B cell (primary cell): ENCODE results near the gene ZNF883. TPM values are rescaled to one million over a fixed set of nuclear protein-coding genes. Genes with fewer than 3 reads are reported as not detected.

Source experiments
- ATAC-seq: fragments of 200-7000 bp; cut with Tn5 transposase; one replicate; pipeline ENCODE4 v1.10.0; 2021; ENCODE audit warnings: low read depth, mild to moderate bottlenecking, moderate number of reproducible peaks, moderate library complexity
- CTCF ChIA-PET: fragments of 350-600 bp; sonication (Branson Sonifier 250); formaldehyde crosslinking; loops from one replicate; lab custom pipeline; 2021; ENCODE audit warnings: antibody characterized with exemption, inconsistent platforms; lab: Charles Lee
- POLR2A ChIA-PET: fragments of 350-600 bp; sonication (Branson Sonifier 250); formaldehyde crosslinking; loops from one replicate; lab custom pipeline; 2021; ENCODE audit warnings: antibody characterized with exemption; lab: Charles Lee
- DNase-seq: peaks from one replicate; pipeline ENCODE4 v3.0.0; 2013
- H2AFZ ChIP-seq: 2 replicates; pipeline ENCODE4 v1.6.1; 2012; ENCODE audit warnings: mild to moderate bottlenecking, low read depth, low read length; ENCODE audit not compliant: insufficient read depth, poor library complexity, severe bottlenecking
- H3K27ac ChIP-seq, 2 donors: 1 replicate in 1 of 2; 2 replicates in 1 of 2; pipeline ENCODE4 v1.5.1; 2012 to 2013; ENCODE audit warnings: low read length in 2 of 2, mild to moderate bottlenecking in 2 of 2, moderate library complexity in 1 of 2
- H3K27me3 ChIP-seq, 4 experiments: fragments of 200-600 bp in 1 of 4; sonication (generic) in 1 of 4; replicated peaks in 1 of 4; 1 replicate in 2 of 4; 2 replicates in 2 of 4; pipeline versions ENCODE4 v1.6.1 to v1.7.0; 2013 to 2016; ENCODE audit warnings: low read length in 3 of 4, mild to moderate bottlenecking in 2 of 4, mixed read lengths in 1 of 4, moderate library complexity in 1 of 4; ENCODE audit not compliant: insufficient read depth in 4 of 4, control insufficient read depth in 3 of 4; ENCODE audit errors: control extremely low read depth in 1 of 4
- H3K36me3 ChIP-seq, 2 experiments: replicated peaks in 1 of 2; 1 replicate in 1 of 2; 2 replicates in 1 of 2; pipeline versions ENCODE4 v1.6.1 to v1.7.1; 2013; ENCODE audit warnings: low read length in 1 of 2; ENCODE audit not compliant: insufficient read depth in 2 of 2, control insufficient read depth in 1 of 2; ENCODE audit errors: control extremely low read depth in 1 of 2, extremely low read depth in 1 of 2
- H3K4me1 ChIP-seq, 2 donors: fragments of 200-600 bp in 1 of 2; sonication (generic) in 1 of 2; 1 replicate in 1 of 2; 2 replicates in 1 of 2; pipeline versions ENCODE4 v1.5.1 to v1.6.1; 2013 to 2017; ENCODE audit warnings: low read length in 2 of 2; ENCODE audit not compliant: control insufficient read depth in 2 of 2, insufficient read depth in 2 of 2
- H3K4me2 ChIP-seq: replicated peaks from 2 replicates; pipeline ENCODE3; 2012; ENCODE audit warnings: mild to moderate bottlenecking, low read depth, low read length; ENCODE audit not compliant: poor library complexity, severe bottlenecking
- H3K4me3 ChIP-seq, 5 experiments: fragments of 200-600 bp in 1 of 5; sonication (generic) in 1 of 5; 1 replicate in 3 of 5; 2 replicates in 2 of 5; pipeline versions ENCODE4 v1.5.1 to v1.7.0; 2011 to 2016; ENCODE audit warnings: low read length in 4 of 5, mild to moderate bottlenecking in 4 of 5, low read depth in 2 of 5, control low read depth in 1 of 5, moderate library complexity in 1 of 5; ENCODE audit not compliant: insufficient read depth in 1 of 5; ENCODE audit errors: control extremely low read depth in 1 of 5, extremely low read depth in 1 of 5
- H3K79me2 ChIP-seq: fragments of 200-600 bp; sonication (generic); one replicate; pipeline ENCODE4 v1.6.0; 2016; ENCODE audit warnings: low read length; ENCODE audit not compliant: control insufficient read depth, insufficient read depth
- H3K9ac ChIP-seq: fragments of 200-600 bp; sonication (generic); 2 replicates; pipeline ENCODE4 v1.6.1; 2017; ENCODE audit warnings: mild to moderate bottlenecking, low read length, moderate library complexity
- H3K9me3 ChIP-seq, 3 donors: one replicate each; pipeline versions ENCODE4 v1.6.1 to v1.7.1; 2013; ENCODE audit warnings: low read length in 2 of 3; ENCODE audit not compliant: control insufficient read depth in 2 of 3, insufficient read depth in 1 of 3; ENCODE audit errors: control extremely low read depth in 1 of 3
- H4K20me1 ChIP-seq: 2 replicates; pipeline ENCODE4 v1.6.0; 2012; ENCODE audit warnings: mild to moderate bottlenecking, low read length; ENCODE audit not compliant: insufficient read depth, control insufficient read depth, poor library complexity, severe bottlenecking
- H3K27ac Mint-ChIP-seq: one replicate; pipeline ENCODE4 v1.8.0; 2021; ENCODE audit warnings: mixed read lengths
- H3K27me3 Mint-ChIP-seq: one replicate; pipeline ENCODE4 v1.8.0; 2021; ENCODE audit warnings: mixed read lengths
- H3K4me1 Mint-ChIP-seq: one replicate; pipeline ENCODE4 v1.8.0; 2021; ENCODE audit warnings: mixed read lengths
- H3K4me3 Mint-ChIP-seq: one replicate; pipeline ENCODE4 v1.8.0; 2021; ENCODE audit warnings: mixed read lengths
- H3K9me3 Mint-ChIP-seq: one replicate; pipeline ENCODE4 v1.8.0; 2022; ENCODE audit warnings: mixed read lengths; ENCODE audit not compliant: insufficient read depth
- CTCF ChIP-seq: fragments of 200-600 bp; IDR thresholded peaks from one replicate; pipeline ENCODE4 v1.8.0; 2022; ENCODE audit warnings: antibody characterized with exemption, mild to moderate bottlenecking
- EZH2 ChIP-seq: IDR thresholded peaks from 2 replicates; pipeline ENCODE4 v1.6.1; 2012; ENCODE audit warnings: borderline replicate concordance, low read depth, mild to moderate bottlenecking, moderate library complexity, low read length; ENCODE audit not compliant: insufficient read depth, poor library complexity, severe bottlenecking
- WGBS: methylation state at CpG from one replicate; pipeline ENCODE4 v1.1.5; 2013; ENCODE audit warnings: missing lambda C conversion rate; ENCODE audit not compliant: insufficient coverage; 5-methylcytosine and 5-hydroxymethylcytosine counted together
- intact Hi-C: fragments of 100-400 bp; cut with micrococcal nuclease; formaldehyde crosslinking; loops from one replicate; pipeline ENCODE4 v1.10.0; 2022
- polyA plus RNA-seq: library from polyadenylated mRNA; depleted of rRNA; stranded (reverse); fragments of >200 nt; gene quantifications from 2 replicates; pipeline ENCODE4 v1.2.3, GENCODE V29; 2012
- total RNA-seq, 2 donors: library from RNA; stranded (reverse); fragments of 120-200 nt in 1 of 2; gene quantifications; 1 replicate in 1 of 2; 2 replicates in 1 of 2; pipeline versions ENCODE4 v1.2.3 to v1.2.4, GENCODE V29; 2013 to 2022

Gene ZNF883
- total and polyA plus RNA-seq, 2 donors (not counting 1 experiment from before 2014, with no cell fraction given), result 0.54 TPM

- no peak for TF ChIP-seq EZH2
- H3K9ac ChIP-seq, result no peak overlapping the region
- Mint-ChIP-seq H3K4me3 (no peak overlapping the region), H3K27ac (no peak overlapping the region), H3K9me3 (peaks cover 5% of the 10 kb centered on the region), H3K4me1 (no peaks in the 10 kb centered on the region), H3K27me3 (peaks cover 9% of the 10 kb centered on the region)
- DNase-seq (no peak), ATAC-seq (no peak)
- H3K79me2 ChIP-seq, result no peaks in the 10 kb centered on the region
- peaks cover 3 to 11% (median 5%) of the 10 kb centered on the region in 3 donors for H3K9me3 ChIP-seq
- POLR2A ChIA-PET, result no interaction called here
- peaks cover 0 to 3% (median 0%) of the 10 kb centered on the region in 4 experiments for H3K27me3 ChIP-seq
- no peaks in the 10 kb centered on the region for H4K20me1 ChIP-seq
- no CpG with 5 or more reads among the region's 1 CpG for WGBS
- CTCF ChIA-PET, result no interaction called here
- H3K4me3 ChIP-seq, result no peak overlapping the region
- H3K4me1 ChIP-seq, result no peaks in the 10 kb centered on the region
- no peaks in the 10 kb centered on the region for H3K36me3 ChIP-seq
- no peak overlapping the region for H2AFZ ChIP-seq
- no peak overlapping the region for H3K27ac ChIP-seq
- intact Hi-C loops, result no loop called here
- no peak overlapping the region for H3K4me2 ChIP-seq
Observed at GRCh38 chr9:113005777-113006176, 6.2 kb downstream of the ZNF883 start.

DNA sequence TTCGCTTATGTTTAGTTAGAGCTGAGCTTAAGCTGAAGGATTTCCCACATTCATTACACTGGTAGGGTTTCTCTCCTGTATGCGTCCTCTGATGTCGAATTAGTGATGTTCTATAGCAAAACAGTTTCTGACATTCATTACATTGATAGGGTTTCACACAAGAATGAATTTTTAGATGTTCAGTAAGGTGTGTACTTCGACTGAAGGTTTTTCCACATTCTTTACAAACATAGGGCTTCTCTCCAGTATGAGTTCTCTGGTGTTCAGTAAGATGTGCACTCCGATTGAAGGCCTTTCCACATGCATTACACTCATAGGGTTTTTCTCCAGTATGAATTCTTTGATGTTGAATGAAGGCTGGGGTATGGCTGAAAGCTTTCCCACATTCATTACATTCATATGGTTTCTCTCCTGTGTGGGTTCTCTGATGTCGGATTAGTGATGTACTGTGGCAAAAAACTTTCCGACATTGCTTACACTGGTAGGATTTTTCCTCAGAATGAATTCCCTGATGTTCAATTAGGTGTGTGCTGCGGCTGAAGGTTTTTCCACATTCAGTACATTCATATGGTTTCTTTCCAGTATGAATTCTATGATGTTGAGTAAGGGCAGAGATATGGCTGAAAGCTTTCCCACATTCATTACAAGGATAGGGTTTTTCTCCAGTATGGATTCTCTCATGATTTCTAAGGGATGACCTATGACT lies 14.6 kb downstream of the ZNF883 start:
- ATAC-seq, result no peak
- Mint-ChIP-seq H3K9me3 (peaks cover 22% of the 10 kb centered on the region), H3K27ac (no peak overlapping the region)

More for the DNA sequence above, 14.6 kb downstream of the ZNF883 start:
- Histone ChIP-seq H3K79me2 (no peaks in the 10 kb centered on the region), H4K20me1 (no peaks in the 10 kb centered on the region), H3K4me3 (no peak overlapping the region), H3K4me1 (no peaks in the 10 kb centered on the region), H3K9me3 (peaks cover 23 to 58% (median 23%) of the 10 kb centered on the region in 3 donors), H2AFZ (no peak overlapping the region), H3K27me3 (no peaks in the 10 kb centered on the region), H3K4me2 (no peak overlapping the region), H3K36me3 (no peaks in the 10 kb centered on the region), H3K9ac (no peak overlapping the region), H3K27ac (no peak overlapping the region)
- POLR2A ChIA-PET, result no interaction called here
- no peak for DNase-seq
- no peak overlapping the region for H3K4me3 Mint-ChIP-seq
- H3K4me1 Mint-ChIP-seq, result no peaks in the 10 kb centered on the region
- no peaks in the 10 kb centered on the region for H3K27me3 Mint-ChIP-seq
- TF ChIP-seq CTCF, result no peak
- no peak for TF ChIP-seq EZH2
- CTCF ChIA-PET, result no interaction called here
- WGBS, result no CpG with 5 or more reads among the region's 8 CpGs
- intact Hi-C loops, result no loop called here
